ENCODE results near the gene GNG12. TPM values are rescaled to one million over a fixed set of nuclear protein-coding genes. Genes with fewer than 3 reads are reported as not detected.

Gene GNG12
- total and polyA plus RNA-seq, 2 experiments from 2014 or later: 25.4 to 33.9 TPM

- H3K27ac ChIP-seq: no peak overlapping the region
- no peak overlapping the region for H3K4me3 ChIP-seq
- H3K27me3 ChIP-seq: no peaks in the 10 kb centered on the region
- TF ChIP-seq CTCF (IDR thresholded peaks at IDR 0.05; ENCODE audit: low read depth, low read length): no peak
- H3K9me3 ChIP-seq (ENCODE audit: low read depth): no peaks in the 10 kb centered on the region
- DNase-seq (ENCODE audit: low read depth in 1 of 2, low spot score in 1 of 2): peak in 1 of 2 donors; percentile 66
- H3K36me3 ChIP-seq: no peaks in the 10 kb centered on the region
- peaks cover 76% of the 10 kb centered on the region for H3K4me1 ChIP-seq (ENCODE audit: low read depth)
These were observed 87.2 kb downstream of the GNG12 start for GRCh38 chr1:67745875-67746698.

- DNase-seq (ENCODE audit: low read depth in 1 of 2, low spot score in 1 of 2): no peak
- TF ChIP-seq CTCF (IDR thresholded peaks at IDR 0.05; ENCODE audit: low read depth, low read length): no peak
These were observed 90.1 kb downstream of the GNG12 start for GRCh38 chr1:67743072-67743725.

GRCh38 chr1:67741736-67742135, 91.5 kb downstream of the GNG12 start:
- H3K27ac ChIP-seq: no peak overlapping the region
- no peaks in the 10 kb centered on the region for H3K9me3 ChIP-seq (ENCODE audit: low read depth)
- H3K4me3 ChIP-seq: no peak overlapping the region
- H3K36me3 ChIP-seq: no peaks in the 10 kb centered on the region
- TF ChIP-seq CTCF (IDR thresholded peaks at IDR 0.05; ENCODE audit: low read depth, low read length): no peak
- DNase-seq (ENCODE audit: low read depth in 1 of 2, low spot score in 1 of 2): no peak
- H3K27me3 ChIP-seq: no peaks in the 10 kb centered on the region
- peaks cover 67% of the 10 kb centered on the region for H3K4me1 ChIP-seq (ENCODE audit: low read depth)

More at GRCh38 chr1:67743072-67743725, 90.1 kb downstream of the GNG12 start:
- H3K4me1 ChIP-seq (ENCODE audit: low read depth): peaks cover 74% of the 10 kb centered on the region
- H3K27me3 ChIP-seq: no peaks in the 10 kb centered on the region
- no peak overlapping the region for H3K4me3 ChIP-seq
- H3K36me3 ChIP-seq: no peaks in the 10 kb centered on the region
- H3K9me3 ChIP-seq (ENCODE audit: low read depth): no peaks in the 10 kb centered on the region
- H3K27ac ChIP-seq: peak overlapping the region; percentile 58

GRCh38 chr1:67741121-67741520, 92.1 kb downstream of the GNG12 start:
- Histone ChIP-seq H3K4me3 (no peak overlapping the region), H3K9me3 (ENCODE audit: low read depth) (no peaks in the 10 kb centered on the region), H3K27ac (no peak overlapping the region), H3K36me3 (no peaks in the 10 kb centered on the region), H3K4me1 (ENCODE audit: low read depth) (peaks cover 63% of the 10 kb centered on the region), H3K27me3 (no peaks in the 10 kb centered on the region)
- no peak for TF ChIP-seq CTCF (IDR thresholded peaks at IDR 0.05; ENCODE audit: low read depth, low read length)
- DNase-seq (ENCODE audit: low read depth in 1 of 2, low spot score in 1 of 2): no peak

GRCh38 chr1:67740543-67740942, 92.7 kb downstream of the GNG12 start:
- DNase-seq (ENCODE audit: low read depth in 1 of 2, low spot score in 1 of 2): no peak
- Histone ChIP-seq H3K4me1 (ENCODE audit: low read depth) (peaks cover 59% of the 10 kb centered on the region), H3K27ac (no peak overlapping the region), H3K27me3 (no peaks in the 10 kb centered on the region), H3K36me3 (no peaks in the 10 kb centered on the region), H3K9me3 (ENCODE audit: low read depth) (no peaks in the 10 kb centered on the region), H3K4me3 (no peak overlapping the region)
- TF ChIP-seq CTCF (IDR thresholded peaks at IDR 0.05; ENCODE audit: low read depth, low read length): no peak

Measured in cardiac muscle cell (in vitro differentiated cells and primary cell).